ENCODE measurements around the gene ADTRP.

GRCh38 chr6:11705483-11705882, 73.1 kb downstream of the ADTRP start:
- TF ChIP-seq POLR2A (IDR thresholded peaks at IDR 0.05; ENCODE audit: insufficient read depth in 1 of 2, low read depth in 2 of 2, low read length in 2 of 2): no peak
- TF ChIP-seq CTCF (CRISPR knock-in tag; IDR thresholded peaks at IDR 0.05): no peak
- TF ChIP-seq SP1 (IDR thresholded peaks at IDR 0.05): no peak
- no peak for TF ChIP-seq SP1 (CRISPR knock-in tag; IDR thresholded peaks at IDR 0.05)

All from HepG2 (cell line).